Cardiac muscle cell (in vitro differentiated cells and primary cell): ENCODE data around the gene ZNF202. TPM values are rescaled to one million over a fixed set of nuclear protein-coding genes. Genes with fewer than 3 reads are reported as not detected.

Experiments
- DNase-seq, 2 donors: peaks; one replicate each; pipeline versions ENCODE4 v3.0.0 to v3.0.0-alpha.2; 2010 to 2017; ENCODE audit warnings: low read depth in 1 of 2, low spot score in 1 of 2
- H3K27ac ChIP-seq: fragments of 200-600 bp; sonication (generic); 2 replicates; pipeline ENCODE4 v1.5.1; 2016
- H3K27me3 ChIP-seq: fragments of 200-600 bp; sonication (generic); 2 replicates; pipeline ENCODE4 v1.6.0; 2016; ENCODE audit warnings: control low read depth
- H3K36me3 ChIP-seq: fragments of 200-600 bp; sonication (generic); 2 replicates; pipeline ENCODE4 v1.5.1; 2016; ENCODE audit warnings: control low read depth
- H3K4me1 ChIP-seq: fragments of 200-600 bp; sonication (generic); 2 replicates; pipeline ENCODE4 v1.8.1; 2017; ENCODE audit warnings: low read depth, mild to moderate bottlenecking, mixed run types
- H3K4me3 ChIP-seq: fragments of 200-600 bp; sonication (generic); 2 replicates; pipeline ENCODE4 v1.5.1; 2016; ENCODE audit warnings: mild to moderate bottlenecking
- H3K9me3 ChIP-seq: fragments of 200-600 bp; sonication (generic); 2 replicates; pipeline ENCODE4 v1.5.1; 2017; ENCODE audit warnings: low read depth, mild to moderate bottlenecking, control low read depth
- CTCF ChIP-seq: IDR thresholded peaks from 2 replicates; pipeline ENCODE4 v1.5.1; 2012; ENCODE audit warnings: low read depth, mild to moderate bottlenecking, low read length
- polyA plus RNA-seq: library from polyadenylated mRNA; unstranded; fragments of >200 nt; fragmentation: Nextera tagmentation; extraction: Ambion mirVana; gene quantifications from 2 replicates; pipeline ENCODE4 v1.2.1, GENCODE V29; 2016
- total RNA-seq: library from RNA; depleted of rRNA; stranded (reverse); fragments of >200 nt; gene quantifications from 2 replicates; pipeline ENCODE4 v1.2.3, GENCODE V29; 2016

The ZNF202 gene
- 11.8 and 12.0 TPM in 2 replicates for total RNA-seq
- 4.8 and 8.3 TPM in 2 replicates for polyA plus RNA-seq

GRCh38 chr11:123741159-123742030 lies at the start of gene ZNF202:
TSS of gene ZNF202 (minus strand) at chr11:123741660. CDS start at chr11:123730888, 10,772 bp downstream.
- H3K27ac ChIP-seq: peak within 1 kb of the TSS; percentile 94
- H3K9me3 ChIP-seq: no peaks in the 10 kb centered on the region
- peak within 1 kb of the TSS; percentile 99 for H3K4me3 ChIP-seq
- H3K36me3 ChIP-seq: no peaks in the 10 kb centered on the region
- H3K4me1 ChIP-seq: peaks cover 12% of the 10 kb centered on the region
- H3K27me3 ChIP-seq: no peaks in the 10 kb centered on the region
- no peak for TF ChIP-seq CTCF
- peak; percentile 93 to 95 for DNase-seq

GRCh38 chr11:123783536-123783935 lies 42.1 kb upstream of the ZNF202 start:
- Histone ChIP-seq H3K4me3 (no peak overlapping the region), H3K9me3 (no peaks in the 10 kb centered on the region), H3K36me3 (no peaks in the 10 kb centered on the region), H3K27me3 (no peaks in the 10 kb centered on the region), H3K27ac (no peak overlapping the region), H3K4me1 (no peaks in the 10 kb centered on the region)
- TF ChIP-seq CTCF: no peak
- DNase-seq: no peak

DNA sequence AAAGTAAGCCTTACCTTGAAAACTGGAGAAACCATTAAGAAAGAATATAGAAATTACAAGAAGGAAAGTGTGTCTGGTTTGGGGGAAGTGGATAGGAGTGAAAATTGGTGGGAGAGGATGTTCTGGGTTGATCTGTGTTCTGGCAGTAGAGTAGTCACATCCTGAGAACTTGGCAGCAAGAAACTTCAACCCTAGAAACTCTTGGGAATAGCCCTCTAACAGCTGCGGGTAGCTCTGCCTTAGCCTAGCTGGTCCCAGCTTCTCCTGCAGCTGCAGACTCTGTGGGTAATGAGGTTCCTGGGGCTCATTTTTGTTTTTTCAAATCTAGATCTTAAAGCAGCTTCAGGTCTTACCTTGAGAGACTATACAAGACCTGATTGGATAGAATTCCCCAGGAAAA lies 37.1 kb upstream of the ZNF202 start:
- no peaks in the 10 kb centered on the region for H3K4me1 ChIP-seq
- no peaks in the 10 kb centered on the region for H3K27me3 ChIP-seq
- no peaks in the 10 kb centered on the region for H3K9me3 ChIP-seq
- no peaks in the 10 kb centered on the region for H3K36me3 ChIP-seq
- no peak for TF ChIP-seq CTCF
- H3K27ac ChIP-seq: no peak overlapping the region
- no peak overlapping the region for H3K4me3 ChIP-seq
- DNase-seq: no peak

- Histone ChIP-seq H3K4me1 (no peaks in the 10 kb centered on the region), H3K4me3 (no peak overlapping the region), H3K36me3 (no peaks in the 10 kb centered on the region), H3K27me3 (no peaks in the 10 kb centered on the region), H3K27ac (no peak overlapping the region), H3K9me3 (no peaks in the 10 kb centered on the region)
- TF ChIP-seq CTCF: no peak
- DNase-seq: no peak
Measured at GRCh38 chr11:123775715-123776549, 34.5 kb upstream of the ZNF202 start.

GRCh38 chr11:123775289-123775688 lies 33.8 kb upstream of the ZNF202 start:
- Histone ChIP-seq H3K4me1 (no peaks in the 10 kb centered on the region), H3K4me3 (no peak overlapping the region), H3K27ac (no peak overlapping the region), H3K27me3 (no peaks in the 10 kb centered on the region), H3K36me3 (no peaks in the 10 kb centered on the region), H3K9me3 (no peaks in the 10 kb centered on the region)
- TF ChIP-seq CTCF: no peak
- no peak for DNase-seq
